DMS53 treated with DMSO at 0.1 percent for 48 hours (cell line): ENCODE results near the gene TNFRSF1B.

ENCODE experiments used
- DNase-seq: peaks from one replicate; lab custom pipeline; 2025; ENCODE audit not compliant: unreplicated experiment; lab: John Stamatoyannopoulos, UW

The TNFRSF1B gene

DNA sequence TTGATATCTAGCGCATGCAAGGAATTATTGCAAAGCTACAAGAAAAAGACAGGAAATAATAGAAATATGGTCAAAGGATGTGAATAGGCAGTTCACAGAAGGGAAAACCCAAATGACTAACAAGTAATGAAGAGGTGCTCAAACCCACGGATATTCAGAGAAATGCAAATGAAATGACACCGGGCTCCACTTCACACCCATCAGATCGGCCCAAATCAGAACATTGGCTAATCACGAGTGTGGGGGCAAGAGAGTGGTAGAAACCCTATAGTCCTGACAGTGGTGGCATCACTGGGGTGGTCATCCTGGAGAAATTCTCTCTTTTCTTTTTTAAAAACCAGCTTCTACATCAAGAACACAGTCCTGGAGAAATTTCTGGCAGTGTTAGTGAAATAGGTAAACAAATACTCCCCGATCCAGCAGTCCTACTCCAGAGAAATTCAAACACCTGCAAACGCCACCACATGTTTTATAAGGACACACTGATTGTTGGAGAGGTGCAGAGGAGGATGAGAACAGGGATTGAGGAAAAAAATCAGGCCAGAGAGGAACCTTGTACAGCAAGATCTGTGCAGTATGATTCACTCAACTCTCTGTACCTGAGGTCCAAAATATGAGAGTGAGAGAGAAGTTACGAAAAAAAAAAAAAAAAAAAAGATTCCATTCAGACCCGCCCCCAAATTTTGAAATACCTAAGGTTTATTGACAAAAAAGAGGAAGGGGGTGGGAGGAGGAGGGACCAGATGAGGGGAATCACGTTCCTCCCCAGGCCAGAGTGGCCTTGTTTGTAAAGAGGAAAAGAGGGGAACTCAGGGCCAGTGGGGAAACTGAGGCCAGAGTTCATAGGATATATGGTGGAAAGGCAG is 9.2 kb upstream of the TNFRSF1B start:
- DNase-seq: no peak

DNA sequence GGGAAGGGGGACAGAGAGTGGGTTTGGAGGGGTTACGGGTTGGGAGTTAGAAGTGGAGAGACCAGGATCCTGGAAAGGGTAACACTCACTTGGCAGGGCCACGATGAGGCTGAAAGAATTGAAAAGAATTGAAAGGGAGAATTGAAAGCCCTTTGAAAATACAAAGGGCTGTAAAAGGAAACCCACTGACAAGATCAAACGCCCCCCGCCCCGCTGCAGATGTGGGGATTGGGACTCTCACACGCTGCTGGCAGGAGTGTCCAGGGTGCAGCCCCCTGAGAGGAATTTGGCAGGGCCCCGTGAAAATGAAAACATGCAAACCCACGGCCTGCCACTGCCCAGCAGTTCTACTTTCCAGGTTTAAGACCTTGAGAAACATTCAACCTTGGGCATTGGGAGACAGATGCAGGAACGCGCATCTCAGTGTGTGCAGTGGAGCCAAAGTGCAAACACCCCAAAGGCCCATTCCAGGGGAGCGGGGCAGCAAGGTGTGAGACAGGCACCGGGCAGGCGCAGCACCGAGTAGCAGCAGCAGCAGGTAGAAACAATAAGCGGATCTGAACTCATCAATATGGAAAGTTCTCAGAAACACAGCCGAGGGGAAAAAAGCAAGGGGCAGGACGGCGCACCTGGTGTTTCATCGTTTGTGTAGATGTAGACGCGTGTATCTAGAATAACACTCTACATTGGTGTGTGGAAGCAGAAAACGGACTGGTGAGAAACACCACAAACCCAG is 8.3 kb upstream of the TNFRSF1B start:
- no peak for DNase-seq

DNA sequence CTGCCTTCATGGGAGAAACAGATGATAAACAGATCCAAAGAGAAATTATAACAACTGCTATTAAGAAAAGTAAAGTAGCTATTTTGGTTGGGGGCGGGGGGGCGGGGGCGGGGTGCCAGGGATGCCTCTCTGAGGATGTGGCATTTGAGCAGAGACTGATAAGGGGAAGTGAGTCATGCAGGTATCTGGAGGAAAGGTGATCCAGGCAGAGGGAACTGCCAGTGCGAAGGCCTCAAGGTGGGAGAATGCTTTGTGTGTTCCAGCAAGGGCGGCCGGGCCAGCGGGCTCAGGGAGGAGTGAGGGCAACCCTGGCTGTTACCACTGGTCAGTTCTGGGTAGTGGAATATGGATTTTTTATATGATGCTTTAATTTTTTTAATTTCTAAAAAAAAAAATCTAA is 7.0 kb upstream of the TNFRSF1B start:
- no peak for DNase-seq

DNA sequence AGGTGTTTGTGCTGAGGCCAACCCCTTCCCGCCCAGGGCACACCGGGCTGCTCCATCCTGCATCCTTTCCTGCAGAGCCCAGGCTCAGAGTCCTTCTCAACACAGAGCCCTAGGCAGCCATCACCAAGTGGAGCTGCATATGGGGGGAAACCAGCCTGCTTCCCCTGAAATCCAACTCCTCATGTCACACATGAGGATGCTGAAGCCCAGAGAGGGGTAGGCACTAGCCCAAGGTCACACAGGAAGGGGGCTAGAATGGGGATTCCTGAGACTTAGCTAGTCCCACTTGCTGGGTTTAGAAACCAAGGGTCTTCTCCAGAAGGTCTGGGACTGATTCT is 5.5 kb upstream of the TNFRSF1B start:
- DNase-seq: no peak

DNA sequence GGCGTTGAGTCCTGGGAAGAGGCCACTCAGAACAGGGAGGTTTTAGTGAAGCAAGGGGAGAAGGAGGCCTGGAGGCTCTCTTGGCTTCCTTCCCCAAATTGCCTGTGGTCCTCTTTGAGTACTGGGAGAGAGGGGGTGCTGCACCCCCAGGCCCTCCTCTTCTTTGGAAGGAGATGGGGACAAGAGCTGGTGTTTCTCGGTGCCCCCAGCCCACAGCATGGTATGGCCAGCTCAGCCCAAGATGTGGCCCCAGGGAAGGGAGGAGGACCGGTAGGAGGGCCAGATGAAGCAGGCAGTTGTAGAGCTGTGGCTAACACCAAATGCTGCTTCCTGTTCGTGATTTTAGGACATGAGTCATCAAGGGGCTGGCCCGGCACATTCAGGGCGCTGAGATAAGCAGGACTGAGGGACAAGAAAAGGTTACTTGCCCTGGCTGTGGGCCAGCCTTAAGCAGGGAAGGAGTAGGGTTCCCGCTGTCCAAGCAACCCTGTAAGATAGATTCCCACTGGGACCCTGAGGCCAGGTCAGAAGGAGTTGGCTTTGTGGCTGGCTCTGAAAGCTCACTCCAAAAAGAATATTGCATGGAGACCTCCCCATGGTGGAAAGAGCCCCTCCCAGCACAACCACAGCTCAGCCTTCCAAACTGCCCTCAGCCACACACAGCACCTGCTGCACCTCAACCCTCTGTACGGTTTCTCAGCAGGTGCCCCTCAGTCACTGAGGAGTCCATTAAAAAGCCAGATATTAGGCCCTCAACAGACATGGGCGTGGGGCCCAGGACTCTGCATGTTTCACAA is 4.9 kb upstream of the TNFRSF1B start:
- DNase-seq: no peak

DNA sequence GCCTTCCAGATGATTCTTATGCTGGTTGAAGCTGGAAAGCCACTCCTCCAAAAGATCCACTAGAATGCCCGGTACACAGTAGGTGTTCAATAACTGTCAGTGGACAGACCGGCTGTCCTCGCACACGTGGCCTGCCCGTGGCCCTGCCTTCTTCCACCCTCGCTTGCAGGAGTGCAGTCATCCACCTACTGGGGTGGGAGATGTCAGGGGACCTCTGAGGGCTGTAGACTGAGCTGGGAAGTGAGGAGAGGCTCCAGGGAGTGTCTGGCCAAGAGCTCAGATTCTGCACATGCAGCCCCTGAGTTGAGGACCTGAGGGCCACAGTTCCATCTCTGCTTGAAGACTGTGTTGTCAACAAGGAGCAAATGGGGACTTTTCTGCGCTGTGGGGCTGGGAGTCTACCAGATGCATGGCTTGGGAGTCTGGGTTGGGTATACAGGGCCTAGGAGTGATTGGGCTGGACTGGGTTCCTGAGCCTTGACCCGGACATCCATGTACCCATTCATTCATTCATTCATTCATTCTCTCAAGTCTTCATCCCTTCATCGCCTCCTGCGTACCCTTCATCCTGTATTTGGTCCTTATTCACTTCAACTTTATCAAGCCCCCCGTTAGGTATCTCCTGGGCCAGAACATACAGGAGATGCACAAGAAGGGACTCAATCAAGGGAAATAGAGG is 4.2 kb upstream of the TNFRSF1B start:
- DNase-seq: no peak

DNA sequence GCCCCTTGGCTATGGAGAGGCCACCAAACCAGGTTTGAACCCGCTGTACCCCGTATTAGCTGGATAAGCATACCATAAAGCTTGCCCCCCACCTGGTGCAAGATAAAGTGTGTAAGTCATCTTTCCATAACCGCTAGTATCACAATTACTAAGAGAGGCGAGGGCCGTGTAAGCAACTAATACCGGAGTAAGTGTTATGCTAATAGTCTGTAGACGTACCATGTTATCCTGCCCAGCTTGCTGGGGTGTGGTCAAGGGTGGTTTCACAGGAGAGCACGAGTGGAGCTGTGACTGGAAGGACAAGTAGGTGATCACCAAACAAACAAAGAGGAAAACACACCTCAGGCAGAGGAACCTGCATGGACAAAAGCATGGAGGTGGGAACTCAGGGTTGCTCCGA is 3.6 kb upstream of the TNFRSF1B start:
- no peak for DNase-seq

DNA sequence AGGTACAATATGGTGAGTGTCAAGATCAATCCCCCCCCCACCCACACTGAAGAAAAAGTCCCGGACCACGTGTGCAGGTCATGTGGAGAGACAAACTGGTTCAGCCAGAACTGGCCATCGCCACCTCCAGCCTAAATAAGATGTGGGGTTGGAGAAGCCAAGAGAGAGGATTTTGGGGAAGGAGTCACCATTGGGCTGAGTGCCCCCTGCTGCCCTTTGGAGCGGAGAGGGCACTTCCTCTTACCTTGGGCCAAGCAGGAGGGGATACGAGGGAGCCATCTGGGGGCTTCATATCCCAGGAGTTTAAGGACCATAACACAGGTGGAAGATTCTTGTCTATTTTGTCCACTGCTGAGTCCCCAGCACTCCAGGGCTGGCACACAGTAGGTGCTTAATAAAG is 2.6 kb upstream of the TNFRSF1B start:
- no peak for DNase-seq

DNA sequence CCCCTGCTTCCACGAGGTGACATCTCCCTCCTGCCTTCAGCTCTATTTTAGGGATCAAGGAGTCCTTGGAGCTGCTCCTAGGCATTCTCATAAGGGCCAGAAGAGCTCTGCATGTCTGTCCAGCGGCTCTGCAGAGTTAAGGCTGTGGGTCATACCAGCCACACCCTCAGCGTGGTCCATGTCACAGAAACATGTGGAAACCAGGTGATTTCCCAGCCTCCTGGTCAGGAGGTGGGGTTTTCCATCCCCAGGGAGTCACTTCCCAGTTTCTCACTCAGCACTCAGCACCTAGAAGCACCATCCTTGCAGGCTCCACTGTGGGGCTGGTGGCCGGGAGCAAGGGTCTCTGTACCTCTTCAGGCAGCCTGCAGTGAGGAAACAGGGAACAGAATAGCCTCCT is 1.4 kb upstream of the TNFRSF1B start:
- DNase-seq: no peak

DNA sequence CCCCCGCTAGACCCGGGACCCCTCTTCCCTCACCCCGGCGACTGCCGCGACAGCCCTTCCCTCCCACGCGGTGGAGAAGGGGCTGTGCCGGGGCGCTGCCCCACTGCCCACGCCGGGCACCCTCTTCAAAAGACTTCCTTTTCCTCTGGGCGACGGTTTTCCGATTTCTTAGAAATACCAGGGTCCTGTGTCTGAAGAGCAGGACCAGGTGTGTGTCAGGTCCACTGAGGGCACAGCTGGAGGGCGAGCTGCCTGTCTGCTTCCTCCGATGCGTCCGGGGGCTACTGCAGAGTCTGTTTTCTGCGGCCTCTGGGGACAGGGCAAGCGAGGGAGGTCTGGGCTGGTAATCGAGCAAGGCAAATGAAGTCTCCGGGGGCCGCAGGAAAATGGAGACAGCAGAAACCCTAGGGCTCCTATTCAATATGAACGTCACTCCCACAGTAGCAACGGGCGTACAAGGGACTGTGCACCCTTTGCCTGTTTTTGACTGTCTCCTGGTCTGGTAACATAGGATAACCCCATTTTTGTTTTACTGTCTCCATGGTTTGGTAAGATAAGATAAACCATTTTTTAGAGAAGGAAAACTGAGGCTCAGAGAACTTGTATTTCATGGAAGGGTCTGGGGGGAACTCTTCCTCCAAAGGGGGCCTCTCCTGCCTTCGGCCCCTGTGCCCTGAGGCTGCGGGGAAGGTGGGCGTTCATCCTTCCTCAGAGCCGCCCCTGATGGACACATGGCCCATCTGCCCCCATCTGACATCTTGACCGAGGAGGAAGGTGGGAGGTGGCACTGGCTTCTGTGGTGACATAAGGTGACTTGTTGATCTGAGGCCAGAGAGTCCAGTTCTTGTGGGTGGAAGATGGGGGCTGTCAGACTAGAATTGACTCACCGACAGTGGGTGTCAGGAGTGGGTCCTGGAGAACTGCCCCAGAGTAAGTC is 970 bp downstream of the TNFRSF1B start:
- DNase-seq: no peak

DNA sequence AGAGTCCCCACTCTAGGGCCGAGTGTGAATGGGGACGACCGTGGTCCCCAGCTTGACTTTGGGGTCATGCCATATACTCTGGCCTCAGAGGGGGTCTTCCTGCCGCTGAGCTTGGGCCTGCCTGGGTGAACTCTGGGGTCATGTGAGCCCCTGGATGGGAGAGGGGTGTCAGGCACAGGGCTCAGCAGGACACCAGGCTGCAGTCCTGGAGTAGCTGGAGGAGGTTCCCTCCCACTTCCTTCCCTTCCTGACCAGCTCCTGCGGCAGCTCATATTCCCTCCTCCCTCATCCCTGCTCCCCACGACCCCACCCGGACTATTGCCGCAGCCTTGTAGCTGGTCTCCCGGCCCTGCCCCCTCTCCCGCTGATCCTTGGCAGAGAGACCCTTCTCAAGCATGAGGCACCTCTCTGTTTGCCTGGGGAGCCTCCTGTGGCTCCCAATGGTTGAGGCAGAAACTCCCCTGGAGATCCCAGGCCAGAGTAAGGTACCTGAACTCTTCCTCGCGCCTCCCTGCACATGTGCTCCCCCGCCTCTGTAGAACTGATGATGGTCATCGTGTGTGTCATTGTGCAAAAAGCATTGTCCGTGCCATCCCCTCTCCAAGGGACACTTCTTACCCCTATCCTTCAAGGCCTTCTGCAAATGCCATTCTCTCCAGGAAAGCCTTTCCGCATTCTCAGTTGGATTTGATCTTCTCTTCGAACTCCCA is 1.8 kb downstream of the TNFRSF1B start:
- no peak for DNase-seq

DNA sequence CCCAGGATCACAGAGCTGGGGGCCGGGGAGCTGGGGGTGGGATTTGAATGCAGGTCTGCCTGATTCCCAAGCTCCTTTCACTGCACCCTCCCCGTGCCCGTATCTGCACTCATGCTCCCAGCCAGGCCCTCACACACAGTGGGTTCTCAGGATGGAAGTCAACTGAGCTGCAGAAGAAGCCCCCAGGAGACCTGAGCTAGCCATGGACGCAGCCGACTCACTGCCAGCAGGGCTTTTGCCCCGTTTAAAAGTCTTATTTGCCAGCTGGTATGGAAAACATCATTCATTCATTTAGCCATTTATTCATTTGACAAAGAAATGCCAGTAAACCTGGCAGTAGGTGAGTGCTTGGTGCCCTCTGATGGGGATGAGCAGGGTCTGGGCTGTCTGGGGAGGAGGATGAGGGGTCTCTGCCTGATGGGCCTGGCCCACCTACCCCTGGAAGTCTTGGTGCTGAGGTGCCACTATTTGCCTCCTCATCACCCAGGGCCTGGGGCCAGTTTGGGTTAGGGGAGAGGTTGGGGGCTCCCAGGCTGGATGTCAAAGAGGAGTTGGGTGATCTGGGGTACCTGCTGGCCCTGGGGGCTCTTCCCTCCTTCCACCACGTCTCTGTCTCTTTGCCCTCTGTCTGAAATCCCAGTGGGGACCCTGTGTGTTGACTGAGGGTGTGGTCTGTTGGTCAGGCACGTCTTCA is 2.8 kb downstream of the TNFRSF1B start:
- no peak for DNase-seq

DNA sequence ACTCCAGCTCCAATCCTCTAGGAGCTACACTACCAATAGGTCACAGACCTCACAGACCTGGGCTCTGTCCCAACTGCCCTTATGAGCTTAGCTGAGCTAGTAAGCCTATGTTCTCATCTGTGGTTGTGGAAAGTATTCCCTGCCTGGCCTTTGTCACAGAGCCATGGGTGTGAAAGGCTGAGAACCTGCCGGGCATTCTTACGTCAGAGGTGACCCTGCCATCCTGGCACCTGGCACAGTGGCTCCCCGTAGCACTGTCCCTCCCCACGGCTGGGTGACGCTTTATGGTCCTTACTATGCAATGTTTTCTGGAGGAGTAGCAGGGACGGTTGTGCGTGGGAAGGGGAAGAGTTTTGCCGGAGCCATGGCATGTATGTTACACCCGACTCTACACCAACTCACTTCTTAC is 3.5 kb downstream of the TNFRSF1B start:
- no peak for DNase-seq

DNA sequence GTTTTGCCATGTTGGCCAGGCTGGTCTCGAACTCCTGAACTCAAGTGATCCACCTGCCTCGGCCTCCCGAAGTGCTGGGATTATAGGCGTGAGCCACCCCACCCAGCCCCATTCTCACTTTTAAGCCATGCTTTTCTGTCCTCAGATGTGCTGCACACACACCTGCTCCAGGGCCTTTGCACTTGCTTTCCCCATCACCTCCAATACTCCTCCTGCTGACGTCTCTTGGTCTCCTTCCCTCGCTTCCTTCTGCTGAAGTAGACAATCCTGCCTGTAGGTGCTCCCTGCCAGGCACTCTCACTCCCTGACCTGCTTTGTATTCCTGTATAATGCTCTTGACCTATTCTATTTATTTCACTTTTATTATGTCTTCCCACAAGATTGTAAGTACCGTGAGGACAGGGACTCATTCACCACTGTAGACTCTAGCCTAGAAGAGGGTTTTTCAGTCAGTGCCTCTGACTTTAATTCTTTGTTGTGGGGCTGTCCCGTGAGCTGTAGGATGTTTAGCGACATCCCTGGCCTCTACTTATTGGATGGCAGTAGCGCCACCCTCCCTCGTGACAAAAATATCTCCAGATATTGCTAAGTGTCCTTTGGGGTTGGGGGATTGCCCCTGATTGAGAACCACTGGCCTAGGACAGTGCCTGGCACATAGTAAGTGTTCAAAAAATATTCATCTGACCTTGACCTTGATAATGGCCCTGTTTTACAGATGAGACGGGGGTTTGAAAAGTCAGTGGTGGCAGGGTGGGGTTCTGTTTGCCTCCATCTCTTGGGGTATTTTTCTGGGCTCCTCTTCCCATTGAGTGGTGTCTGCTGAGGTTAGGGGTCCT is 4.6 kb downstream of the TNFRSF1B start:
- no peak for DNase-seq

DNA sequence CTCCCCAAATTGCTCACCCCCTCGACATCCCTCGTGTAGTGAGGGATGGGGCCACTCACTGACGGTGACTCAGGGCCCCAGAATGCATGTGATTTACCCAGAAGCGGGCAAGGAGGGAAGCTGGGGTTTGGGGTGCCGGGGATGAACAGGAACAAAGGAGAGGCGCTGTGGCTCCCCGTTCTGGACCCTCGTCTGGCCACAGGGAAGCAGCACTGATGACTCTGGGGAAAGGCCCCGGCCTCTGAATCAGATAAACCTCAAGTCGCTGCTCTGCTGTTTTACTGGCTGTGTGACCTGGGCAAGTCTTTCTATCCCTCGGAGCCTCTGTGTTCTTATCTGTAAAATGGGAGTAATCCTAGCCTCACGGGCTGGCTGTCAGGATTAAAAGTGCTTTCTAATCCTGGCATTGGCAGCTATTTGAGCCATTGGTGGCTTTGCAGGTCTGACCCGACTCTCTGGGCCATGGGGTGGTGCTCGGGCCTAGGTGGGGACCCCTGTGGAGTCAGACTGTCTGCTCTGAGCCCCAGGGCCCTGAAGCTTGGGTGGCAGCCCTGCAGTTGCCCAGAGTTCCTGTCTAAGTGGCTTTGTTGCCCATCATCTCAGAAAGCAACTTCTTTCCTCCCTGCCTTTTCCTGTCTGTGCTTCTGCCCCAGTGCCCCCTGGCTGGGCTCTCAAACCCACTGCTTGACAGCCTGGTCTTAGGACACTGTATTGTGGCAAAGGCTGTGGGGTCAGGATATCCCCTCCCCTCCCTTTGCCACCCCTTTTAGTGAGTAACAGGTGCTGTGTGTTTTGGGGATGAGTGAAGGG is 5.5 kb downstream of the TNFRSF1B start:
- DNase-seq: no peak

DNA sequence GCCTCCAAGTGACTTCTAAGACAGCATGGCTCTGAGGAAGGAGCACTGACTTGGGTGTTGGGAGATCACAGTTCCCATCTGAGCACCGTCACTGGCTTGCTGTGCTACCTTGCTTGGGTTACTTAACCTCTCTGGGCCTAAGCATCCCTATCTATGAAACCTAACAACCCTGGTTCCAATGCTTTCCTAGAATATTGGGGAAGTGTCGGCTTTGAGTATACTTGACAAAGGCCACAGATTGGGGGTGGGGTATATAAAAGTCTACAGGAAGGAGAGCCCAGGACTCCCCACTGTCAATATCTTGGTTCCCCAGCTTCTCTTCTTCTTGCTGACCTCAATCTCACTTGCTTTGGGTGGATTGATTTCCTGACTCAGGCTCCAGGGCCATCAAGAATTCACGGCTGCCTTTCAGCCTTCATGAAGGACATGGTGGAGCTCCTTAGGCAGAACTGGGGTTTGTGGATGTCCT is 6.3 kb downstream of the TNFRSF1B start:
- DNase-seq: no peak

DNA sequence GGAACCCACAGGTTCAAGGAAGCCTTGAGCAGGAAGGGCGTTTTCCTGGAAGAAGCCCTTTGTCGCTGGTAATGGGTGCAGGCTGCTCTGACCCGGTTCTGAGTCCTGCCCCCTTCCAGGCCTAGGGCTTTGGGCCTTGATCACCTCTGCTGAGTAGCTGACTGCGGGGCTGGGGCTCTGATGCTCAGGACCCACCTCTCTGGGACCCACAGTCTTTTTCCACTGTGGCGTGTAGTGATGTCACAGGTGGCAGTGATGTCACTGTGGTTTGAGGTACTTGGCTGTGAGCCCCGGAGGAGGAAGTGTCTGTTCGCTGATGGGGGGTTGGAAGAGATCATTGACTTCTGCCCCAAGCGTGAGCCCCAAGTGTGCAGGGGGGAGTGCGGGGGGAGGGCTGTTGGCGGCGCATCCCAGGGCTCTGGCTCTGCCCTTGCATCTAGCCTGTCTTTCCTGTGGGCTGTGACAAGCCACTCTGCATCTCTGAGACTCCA is 6.9 kb downstream of the TNFRSF1B start:
- no peak for DNase-seq
